ENCODE results near the gene TAP2. TPM values are rescaled to one million over a fixed set of nuclear protein-coding genes. Genes with fewer than 3 reads are reported as not detected.

The TAP2 gene
- total and polyA plus RNA-seq, 2 of the 13 experiments (the other 11 are each of a cell fraction or from before 2014, with no cell fraction given) = 10.3 to 17.6 TPM

- TF ChIP-seq ZNF281 (CRISPR knock-in tag; IDR thresholded peaks at IDR 0.05; ENCODE audit: borderline replicate concordance) (no peak), RFXAP (CRISPR knock-in tag; IDR thresholded peaks at IDR 0.05; ENCODE audit: borderline replicate concordance) (no peak), ZMYM3 (CRISPR knock-in tag; IDR thresholded peaks at IDR 0.05) (no peak), JDP2 (CRISPR knock-in tag; IDR thresholded peaks at IDR 0.05; ENCODE audit: borderline replicate concordance) (no peak), PBX3 (CRISPR knock-in tag; IDR thresholded peaks at IDR 0.05; ENCODE audit: borderline replicate concordance) (no peak), ZNF17 (CRISPR knock-in tag; IDR thresholded peaks at IDR 0.05) (no peak), ZNF691 (CRISPR knock-in tag; IDR thresholded peaks at IDR 0.05; ENCODE audit: borderline replicate concordance, low read depth) (no peak), MLX (CRISPR knock-in tag; IDR thresholded peaks at IDR 0.05) (no peak), ZNF704 (CRISPR knock-in tag; IDR thresholded peaks at IDR 0.05; ENCODE audit: borderline replicate concordance) (no peak), KMT2B (CRISPR knock-in tag; IDR thresholded peaks at IDR 0.05) (no peak), ZNF773 (CRISPR knock-in tag; IDR thresholded peaks at IDR 0.05; ENCODE audit: borderline replicate concordance) (no peak), ZFP91 (CRISPR knock-in tag; IDR thresholded peaks at IDR 0.05; ENCODE audit: borderline replicate concordance) (no peak), DZIP1 (CRISPR knock-in tag; IDR thresholded peaks at IDR 0.05) (no peak), MBD4 (IDR thresholded peaks at IDR 0.05; ENCODE audit: borderline replicate concordance, low read length) (no peak), FOXP1 (IDR thresholded peaks at IDR 0.05) (no peak), FOXP1 (CRISPR knock-in tag; IDR thresholded peaks at IDR 0.05) (no peak), SETDB1 (CRISPR knock-in tag; IDR thresholded peaks at IDR 0.05; ENCODE audit: borderline replicate concordance) (no peak), NKX3-1 (CRISPR knock-in tag; IDR thresholded peaks at IDR 0.05) (no peak)
Measured at GRCh38 chr6:32852844-32853540, 14.5 kb upstream of the TAP2 start (continued).
